22Rv1 (cell line): ENCODE measurements around the gene TRIP12.

Experiments
- H3K27ac ChIP-seq: fragments of 450-650 bp; 2 replicates; pipeline ENCODE4 v1.5.1; 2017
- ZFX ChIP-seq: fragments of 450-650 bp; IDR thresholded peaks from 2 replicates; pipeline ENCODE4 v1.6.1; 2017; ENCODE audit warnings: antibody characterized with exemption, borderline replicate concordance
- TF ChIP-seq, protein P1 (sequence below): fragments of 450-650 bp; IDR thresholded peaks from 2 replicates; pipeline ENCODE4 v1.5.1; 2017; ENCODE audit warnings: mild to moderate bottlenecking

Gene TRIP12

DNA sequence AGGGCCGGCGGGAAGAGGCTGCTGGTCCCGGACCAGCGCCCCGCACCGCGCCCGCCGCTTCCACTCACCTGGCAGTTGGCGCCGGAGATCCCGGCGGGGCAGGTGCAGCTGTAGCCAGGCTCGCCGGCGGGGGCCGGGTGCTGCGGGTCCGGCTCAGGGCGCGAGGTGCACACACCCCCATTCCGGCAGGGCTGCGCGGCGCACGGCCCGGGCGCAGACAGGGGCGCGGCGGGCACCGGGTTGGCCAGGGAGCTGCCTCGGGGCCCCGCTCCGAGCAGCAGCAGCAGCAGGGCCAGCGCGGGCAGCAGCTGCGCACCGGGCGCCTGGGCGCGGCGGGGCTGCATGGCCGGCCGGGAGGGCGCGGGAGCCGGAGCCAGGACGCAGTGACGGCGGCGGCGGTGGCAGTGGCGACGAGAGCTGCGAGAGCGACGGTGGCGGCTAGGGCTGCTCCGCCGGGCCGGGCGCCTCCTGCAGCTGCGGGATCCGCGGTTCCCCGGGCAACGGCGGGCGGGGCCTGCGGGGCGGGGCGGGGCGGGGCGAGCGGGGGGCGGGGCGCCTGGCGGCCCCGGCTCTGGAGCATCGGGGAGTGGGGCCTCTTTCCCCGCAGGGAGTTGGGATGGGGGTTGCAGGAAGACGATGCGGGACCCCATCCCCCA lies 207.6 kb downstream of the TRIP12 start, which contains the start of gene DNER:
TSS of gene DNER (minus strand) at position 476 of the 656 bp plus-strand sequence. CDS start at position 344, 132 bp downstream.
- H3K27ac ChIP-seq: no peak within 1 kb of the TSS
- no peak for TF ChIP-seq ZFX
- TF ChIP-seq, protein P1, sequence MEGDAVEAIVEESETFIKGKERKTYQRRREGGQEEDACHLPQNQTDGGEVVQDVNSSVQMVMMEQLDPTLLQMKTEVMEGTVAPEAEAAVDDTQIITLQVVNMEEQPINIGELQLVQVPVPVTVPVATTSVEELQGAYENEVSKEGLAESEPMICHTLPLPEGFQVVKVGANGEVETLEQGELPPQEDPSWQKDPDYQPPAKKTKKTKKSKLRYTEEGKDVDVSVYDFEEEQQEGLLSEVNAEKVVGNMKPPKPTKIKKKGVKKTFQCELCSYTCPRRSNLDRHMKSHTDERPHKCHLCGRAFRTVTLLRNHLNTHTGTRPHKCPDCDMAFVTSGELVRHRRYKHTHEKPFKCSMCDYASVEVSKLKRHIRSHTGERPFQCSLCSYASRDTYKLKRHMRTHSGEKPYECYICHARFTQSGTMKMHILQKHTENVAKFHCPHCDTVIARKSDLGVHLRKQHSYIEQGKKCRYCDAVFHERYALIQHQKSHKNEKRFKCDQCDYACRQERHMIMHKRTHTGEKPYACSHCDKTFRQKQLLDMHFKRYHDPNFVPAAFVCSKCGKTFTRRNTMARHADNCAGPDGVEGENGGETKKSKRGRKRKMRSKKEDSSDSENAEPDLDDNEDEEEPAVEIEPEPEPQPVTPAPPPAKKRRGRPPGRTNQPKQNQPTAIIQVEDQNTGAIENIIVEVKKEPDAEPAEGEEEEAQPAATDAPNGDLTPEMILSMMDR: no peak
